Erythroblast (primary cell): Measurements from ENCODE around the gene BMPR1B.

Experiments
- DNase-seq, 2 experiments: peaks; one replicate each; lab custom pipeline; 2025; lab: John Stamatoyannopoulos, UW
- GATA1 ChIP-seq: IDR thresholded peaks from 2 replicates; pipeline ENCODE4 v1.6.1; 2011; ENCODE audit warnings: low read depth, mild to moderate bottlenecking, control low read depth, low read length, moderate library complexity
- POLR2A ChIP-seq: IDR thresholded peaks from 2 replicates; pipeline ENCODE4 v1.6.1; 2011; ENCODE audit warnings: mild to moderate bottlenecking, low read length

The BMPR1B gene

DNA sequence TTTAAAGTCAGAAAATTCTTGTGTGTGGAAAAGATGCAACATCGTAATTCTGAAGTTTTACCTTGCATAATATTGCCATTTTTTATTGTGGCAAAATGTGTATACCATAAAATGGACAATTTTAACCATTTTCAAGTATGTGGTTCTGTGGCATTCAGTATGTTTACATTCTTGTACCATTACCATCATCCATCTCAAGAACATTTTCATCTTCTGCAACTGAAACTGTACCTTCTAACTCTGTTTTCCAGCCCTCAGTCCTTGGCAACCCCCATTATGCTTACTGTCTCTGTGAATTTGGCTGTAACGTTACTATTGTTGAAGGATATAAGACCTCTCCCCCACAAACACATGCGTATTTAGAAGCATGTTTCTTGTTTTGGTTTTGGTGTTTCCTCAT lies 123.2 kb downstream of the BMPR1B start:
- DNase-seq, result no peak
- TF ChIP-seq POLR2A, result no peak
- TF ChIP-seq GATA1, result no peak

DNA sequence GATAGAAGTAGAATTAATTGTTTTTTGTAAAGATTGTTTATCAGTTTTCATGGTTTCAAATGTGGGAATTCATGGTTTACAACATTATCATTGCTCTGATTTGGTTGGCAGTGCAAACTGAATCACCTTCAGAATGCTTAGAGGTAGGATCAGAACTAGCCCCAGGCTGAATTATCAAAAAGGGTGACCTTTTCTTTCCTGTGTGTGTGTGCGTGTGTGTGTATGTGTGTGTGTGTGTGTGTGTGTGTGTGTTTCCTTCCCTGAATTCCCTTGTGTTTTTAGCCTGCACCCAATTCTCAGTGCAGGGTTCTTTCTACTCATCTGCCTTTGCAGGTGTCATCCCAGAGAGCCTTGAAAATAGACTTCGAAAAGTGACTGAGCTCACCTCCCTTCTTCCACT lies 125.0 kb downstream of the BMPR1B start:
- no peak for TF ChIP-seq GATA1
- no peak for TF ChIP-seq POLR2A
- no peak for DNase-seq

- TF ChIP-seq POLR2A, result no peak
- TF ChIP-seq GATA1, result no peak
- DNase-seq, result no peak
Observed at GRCh38 chr4:94887027-94887426, 129.3 kb downstream of the BMPR1B start.

DNA sequence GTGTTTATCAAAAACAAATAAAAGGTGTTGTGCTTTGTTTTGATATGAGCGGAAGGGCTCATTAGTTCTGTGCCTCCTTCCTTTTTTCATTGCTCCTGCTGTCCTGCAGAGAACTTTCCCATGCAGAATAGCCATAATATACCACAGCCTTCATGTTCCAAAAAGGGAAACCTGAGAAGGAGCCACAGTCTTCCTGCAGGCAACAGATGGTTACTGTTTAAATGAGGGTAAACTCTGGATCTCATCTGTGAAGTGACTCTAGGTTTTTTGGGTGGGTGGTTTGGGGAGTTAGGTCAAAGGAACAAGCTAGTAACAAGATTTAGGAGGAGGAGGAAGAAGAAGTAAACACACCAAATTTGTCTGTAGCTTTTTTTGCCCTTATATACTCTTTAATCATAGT lies 131.8 kb downstream of the BMPR1B start:
- TF ChIP-seq POLR2A, result no peak
- no peak for TF ChIP-seq GATA1
- DNase-seq, result no peak

DNA sequence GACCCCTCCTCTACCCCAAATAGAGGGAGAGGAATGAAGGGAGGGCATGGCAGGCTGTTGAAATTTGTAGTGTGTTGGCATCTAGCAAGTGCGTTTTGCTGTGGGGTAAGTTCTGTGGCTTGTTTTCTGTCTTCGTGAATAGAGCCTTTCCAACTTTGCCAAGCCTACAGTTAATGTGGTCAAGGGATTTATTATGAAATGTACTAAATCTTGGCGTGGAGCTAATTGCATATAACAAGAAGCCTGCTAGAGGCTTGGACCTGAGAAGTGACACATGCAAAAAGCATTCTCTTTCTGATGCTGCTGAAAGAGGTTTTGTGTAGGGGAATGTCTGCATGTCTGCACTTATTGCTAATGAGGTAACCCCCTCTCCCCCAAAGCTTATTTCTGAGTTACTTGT lies 132.2 kb downstream of the BMPR1B start:
- no peak for TF ChIP-seq POLR2A
- no peak for DNase-seq

- no peak for DNase-seq
- TF ChIP-seq POLR2A (no peak), GATA1 (no peak)
Observed at GRCh38 chr4:94890579-94890978, 132.8 kb downstream of the BMPR1B start.

- TF ChIP-seq GATA1 (no peak), POLR2A (no peak)
- DNase-seq, result no peak
Observed at GRCh38 chr4:94892051-94892450, 134.3 kb downstream of the BMPR1B start.

DNA sequence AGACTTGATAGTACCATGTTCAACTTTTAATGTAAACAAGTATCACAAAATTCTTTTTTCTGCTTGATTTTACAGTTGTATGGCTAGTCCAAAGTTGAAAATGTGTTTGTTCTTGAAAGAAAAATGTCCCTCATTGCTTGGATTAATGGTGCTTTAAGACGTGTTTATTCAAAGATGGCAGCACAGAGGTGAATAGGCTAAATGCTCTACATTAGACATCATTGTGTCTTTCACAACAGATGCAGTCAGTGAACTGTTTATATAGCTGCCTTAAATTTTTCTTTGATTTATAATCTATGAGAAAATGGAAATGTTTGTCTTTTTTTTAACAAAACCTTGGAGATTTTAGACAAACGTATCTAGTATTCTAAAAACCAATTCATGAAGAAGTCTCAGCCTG lies 137.3 kb downstream of the BMPR1B start:
- DNase-seq, result no peak
- no peak for TF ChIP-seq GATA1
- TF ChIP-seq POLR2A, result no peak

GRCh38 chr4:94897023-94897422 lies 139.3 kb downstream of the BMPR1B start:
- TF ChIP-seq GATA1 (no peak), POLR2A (no peak)

DNA sequence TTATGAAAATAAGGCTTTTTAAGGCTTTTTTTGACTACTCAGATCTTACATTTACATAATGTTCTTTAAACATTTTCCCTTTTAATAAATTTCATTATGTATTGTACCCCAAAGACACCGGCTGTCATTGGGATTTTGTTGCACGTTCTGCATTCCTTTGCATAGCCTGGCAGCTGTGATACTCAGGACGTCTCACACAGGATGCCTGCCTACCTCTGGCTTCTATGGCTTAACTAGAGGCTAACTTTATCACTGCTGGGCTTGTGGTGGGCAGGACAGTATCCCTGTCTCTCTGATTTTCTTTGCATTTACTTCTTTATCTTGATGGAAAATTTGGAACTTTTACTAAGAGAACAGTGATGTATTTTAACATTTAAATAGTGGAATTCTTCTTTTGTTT lies 147.8 kb downstream of the BMPR1B start:
- TF ChIP-seq GATA1 (no peak), POLR2A (no peak)
- no peak for DNase-seq

More at GRCh38 chr4:94897023-94897422, 139.3 kb downstream of the BMPR1B start:
- no peak for DNase-seq

DNA sequence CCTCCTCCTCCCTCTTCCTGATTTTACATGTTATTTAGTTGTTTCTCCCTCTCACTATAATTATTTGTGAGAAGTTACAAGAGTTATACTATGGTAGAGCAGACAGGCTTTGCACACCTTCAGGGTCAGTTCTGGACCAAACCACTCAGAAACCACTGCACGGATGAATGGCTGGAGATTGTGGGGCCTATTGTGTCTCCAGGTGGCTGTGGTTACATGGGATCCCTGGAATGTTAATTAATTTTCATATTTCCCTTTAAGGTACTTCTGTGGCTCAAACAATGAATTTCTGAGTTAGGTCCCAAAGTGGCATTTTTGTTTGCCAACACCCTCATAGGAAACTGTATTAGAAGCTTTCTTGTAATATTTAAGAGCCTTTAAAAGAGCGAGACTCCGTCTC lies 151.9 kb downstream of the BMPR1B start:
- TF ChIP-seq GATA1, result no peak
- TF ChIP-seq POLR2A, result no peak
- no peak for DNase-seq

DNA sequence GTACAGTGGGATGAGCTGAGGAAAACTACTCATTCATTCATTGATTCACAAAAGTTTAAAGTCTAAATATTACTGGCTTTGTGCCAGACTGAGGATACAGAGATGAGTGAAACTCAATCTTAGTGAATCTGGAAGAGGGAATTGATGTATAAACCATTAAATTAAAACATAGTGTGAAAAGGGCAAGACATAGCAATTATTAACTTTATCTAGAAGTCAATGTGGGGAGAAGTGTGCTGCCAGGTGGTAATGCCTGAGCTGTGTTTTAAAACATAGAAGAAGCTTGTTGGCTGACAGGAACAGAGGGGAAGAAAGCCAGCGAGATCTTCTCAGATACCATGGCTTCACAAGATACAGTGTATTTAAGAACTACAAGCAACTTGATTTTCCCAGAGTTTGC lies 153.4 kb downstream of the BMPR1B start:
- no peak for TF ChIP-seq POLR2A
- no peak for TF ChIP-seq GATA1
- DNase-seq, result no peak

DNA sequence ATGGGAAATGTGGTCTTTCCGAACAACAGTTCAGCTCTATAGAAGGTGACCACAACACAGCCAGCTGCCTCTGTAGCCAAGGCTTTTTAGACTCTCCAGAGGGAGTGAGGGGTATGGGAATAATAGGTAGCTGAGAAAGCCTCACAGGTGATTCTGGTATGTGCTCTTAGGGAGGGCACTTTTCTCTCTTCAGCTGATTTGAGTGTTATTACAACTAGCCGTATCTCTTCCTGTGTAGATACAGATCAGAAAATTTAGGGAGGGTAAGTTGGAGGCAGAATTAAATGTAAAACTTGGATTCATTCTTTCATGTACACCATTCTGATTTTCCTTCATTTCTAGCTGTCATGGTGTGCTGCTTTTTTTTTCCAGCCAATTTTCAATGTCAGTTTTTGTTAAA lies 154.9 kb downstream of the BMPR1B start:
- TF ChIP-seq GATA1 (no peak), POLR2A (no peak)
- no peak for DNase-seq

DNA sequence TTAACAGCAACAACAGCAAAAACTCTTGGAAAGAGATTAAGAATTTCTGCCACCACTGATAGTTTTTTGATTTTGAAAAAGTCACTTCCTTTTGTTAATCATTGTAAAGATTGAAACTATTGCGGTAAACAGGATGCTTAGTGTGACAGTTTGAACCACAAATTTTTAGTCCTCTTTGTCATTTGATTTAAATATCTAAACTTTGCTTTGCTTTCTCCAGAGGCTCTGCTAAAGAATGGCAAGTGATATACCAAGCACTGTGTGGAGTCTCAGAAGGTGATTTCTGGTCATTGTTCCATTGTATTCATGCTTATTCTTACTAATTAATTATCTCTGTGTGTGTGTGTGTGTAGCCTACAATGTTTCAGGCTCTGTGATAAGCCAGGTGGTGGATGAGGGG lies 155.6 kb downstream of the BMPR1B start:
- DNase-seq, result no peak
- TF ChIP-seq POLR2A (no peak), GATA1 (no peak)

- DNase-seq, result no peak
- TF ChIP-seq GATA1 (no peak), POLR2A (no peak)
Observed at GRCh38 chr4:94917146-94917545, 159.4 kb downstream of the BMPR1B start.

DNA sequence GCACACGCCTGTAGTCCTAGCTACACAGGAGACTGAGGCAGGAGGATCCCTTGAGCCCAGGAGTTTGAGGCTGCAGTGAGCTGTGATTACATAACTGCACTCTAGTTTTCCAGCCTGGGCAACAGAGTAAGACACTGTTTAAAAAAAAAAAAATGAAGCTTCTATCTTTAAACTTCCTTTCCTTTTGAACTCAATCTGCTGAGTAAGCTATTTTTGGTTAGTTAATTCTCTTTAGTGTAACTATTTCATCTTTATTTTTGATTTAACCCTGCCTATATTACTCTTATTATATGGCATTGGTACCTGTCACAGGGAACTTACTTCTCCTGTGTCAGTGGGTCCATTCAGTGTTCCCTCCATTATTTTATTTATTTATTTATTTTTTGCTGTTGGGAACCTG lies 160.8 kb downstream of the BMPR1B start:
- TF ChIP-seq GATA1 (no peak), POLR2A (no peak)
- DNase-seq, result no peak
